IMR-90 (cell line): ENCODE measurements around the gene GSPT1. TPM values are rescaled to one million over a fixed set of nuclear protein-coding genes. Genes with fewer than 3 reads are reported as not detected.

ENCODE experiments used
- ATAC-seq: fragments of 200-7000 bp; cut with Tn5 transposase; 2 replicates; pipeline ENCODE4 v1.9.1; 2020; ENCODE audit warnings: low read depth, mild to moderate bottlenecking, moderate library complexity
- BruUV-seq: library from RNA; stranded (reverse); fragments of 400-500 nt; replicated peaks from 2 replicates; lab custom pipeline; 2021; lab: Mats Ljungman, UMichigan
- CTCF ChIA-PET: fragments of 300-600 bp; formaldehyde crosslinking; extraction: SDS; loops from one replicate; lab custom pipeline; 2021; ENCODE audit warnings: antibody characterized with exemption; lab: Yijun Ruan, JAX
- POLR2A ChIA-PET: fragments of 300-600 bp; sonication (Branson Sonifier 250); formaldehyde crosslinking; loops from one replicate; lab custom pipeline; 2022; ENCODE audit warnings: antibody characterized with exemption; ENCODE audit not compliant: unreplicated experiment; lab: Charles Lee
- DNase-seq: peaks from one replicate; pipeline ENCODE4 v3.0.0; 2013
- H2AFZ ChIP-seq: replicated peaks from 2 replicates; pipeline ENCODE3; 2013; ENCODE audit warnings: low read length, mild to moderate bottlenecking; ENCODE audit not compliant: poor library complexity
- H2AK5ac ChIP-seq: 2 replicates; pipeline ENCODE4 v1.6.1; 2013; ENCODE audit warnings: low read depth, low read length, inconsistent platforms
- H2AK9ac ChIP-seq: replicated peaks from 2 replicates; pipeline ENCODE3; 2013; ENCODE audit warnings: mild to moderate bottlenecking, low read depth, low read length, moderate library complexity; ENCODE audit not compliant: poor library complexity
- H2BK120ac ChIP-seq: 2 replicates; pipeline ENCODE4 v1.6.1; 2013; ENCODE audit warnings: low read depth, low read length, inconsistent platforms
- H2BK15ac ChIP-seq: 3 replicates; pipeline ENCODE4 v1.6.1; 2013; ENCODE audit warnings: low read depth, low read length, inconsistent platforms
- H2BK20ac ChIP-seq: 2 replicates; pipeline ENCODE4 v1.6.1; 2013; ENCODE audit warnings: low read depth, mild to moderate bottlenecking, inconsistent platforms, low read length, moderate library complexity
- H2BK5ac ChIP-seq: 2 replicates; pipeline ENCODE4 v1.6.1; 2013; ENCODE audit warnings: mild to moderate bottlenecking, low read depth, low read length, inconsistent platforms; ENCODE audit not compliant: poor library complexity, severe bottlenecking
- H3K14ac ChIP-seq: replicated peaks from 2 replicates; pipeline ENCODE4 v1.6.1; 2013; ENCODE audit warnings: low read depth, low read length, inconsistent platforms
- H3K18ac ChIP-seq: 2 replicates; pipeline ENCODE4 v1.6.1; 2013; ENCODE audit warnings: low read depth, low read length, control low read depth
- H3K23ac ChIP-seq: 2 replicates; pipeline ENCODE4 v1.6.1; 2013; ENCODE audit warnings: low read depth, low read length, inconsistent platforms
- H3K27ac ChIP-seq: 2 replicates; pipeline ENCODE4 v1.5.1; 2013; ENCODE audit warnings: mild to moderate bottlenecking, control low read depth, low read length; ENCODE audit not compliant: insufficient read depth
- H3K27me3 ChIP-seq: 2 replicates; pipeline ENCODE4 v1.6.1; 2013; ENCODE audit warnings: low read length; ENCODE audit not compliant: control insufficient read depth, insufficient read depth
- H3K36me3 ChIP-seq: 2 replicates; pipeline ENCODE4 v1.6.1; 2013; ENCODE audit warnings: low read length, mixed read lengths; ENCODE audit not compliant: control insufficient read depth, insufficient read depth
- H3K4ac ChIP-seq: 2 replicates; pipeline ENCODE4 v1.6.1; 2013; ENCODE audit warnings: low read depth, low read length, inconsistent platforms
- H3K4me1 ChIP-seq: 2 replicates; pipeline ENCODE4 v1.6.1; 2013; ENCODE audit warnings: low read length, mixed read lengths; ENCODE audit not compliant: control insufficient read depth, insufficient read depth
- H3K4me2 ChIP-seq: 2 replicates; pipeline ENCODE4 v1.6.1; 2013; ENCODE audit warnings: low read depth, mild to moderate bottlenecking, control low read depth, low read length, moderate library complexity
- H3K4me3 ChIP-seq: 2 replicates; pipeline ENCODE4 v1.5.1; 2013; ENCODE audit warnings: low read depth, mild to moderate bottlenecking, control low read depth, low read length, moderate library complexity; ENCODE audit not compliant: insufficient read depth
- H3K56ac ChIP-seq: 2 replicates; pipeline ENCODE4 v1.6.1; 2013; ENCODE audit warnings: low read length, inconsistent platforms; ENCODE audit not compliant: insufficient read depth; ENCODE audit errors: extremely low read depth
- H3K79me1 ChIP-seq, 2 experiments: 2 replicates each; pipeline ENCODE4 v1.6.1; 2013; ENCODE audit warnings: low read length in 2 of 2, inconsistent platforms in 1 of 2, low read depth in 1 of 2
- H3K9ac ChIP-seq: 2 replicates; pipeline ENCODE4 v1.6.1; 2013; ENCODE audit warnings: low read depth, low read length, control low read depth
- H3K9me1 ChIP-seq: 2 replicates; pipeline ENCODE4 v1.6.1; 2013; ENCODE audit warnings: low read length, inconsistent platforms; ENCODE audit not compliant: insufficient read depth
- H3K9me3 ChIP-seq: 2 replicates; pipeline ENCODE4 v1.6.1; 2013; ENCODE audit warnings: low read length; ENCODE audit not compliant: control insufficient read depth, insufficient read depth
- H4K20me1 ChIP-seq: 2 replicates; pipeline ENCODE4 v1.6.1; 2013; ENCODE audit warnings: low read length, inconsistent platforms; ENCODE audit not compliant: insufficient read depth
- H4K5ac ChIP-seq: 2 replicates; pipeline ENCODE4 v1.6.1; 2013; ENCODE audit warnings: mild to moderate bottlenecking, low read depth, low read length, control low read depth
- H4K8ac ChIP-seq, 2 experiments: 2 replicates each; pipeline ENCODE4 v1.6.1; 2013; ENCODE audit warnings: low read depth in 2 of 2, low read length in 2 of 2, control low read depth in 1 of 2, inconsistent platforms in 1 of 2
- H4K91ac ChIP-seq: 2 replicates; pipeline ENCODE4 v1.6.1; 2013; ENCODE audit warnings: low read depth, low read length, inconsistent platforms; ENCODE audit not compliant: insufficient read depth
- CTCF ChIP-seq: conservative IDR thresholded peaks from 2 replicates; pipeline ENCODE4 v1.5.1; 2012; ENCODE audit warnings: mild to moderate bottlenecking, low read depth, low read length, improper control_type of control experiment
- POLR2A ChIP-seq: IDR thresholded peaks from 2 replicates; pipeline ENCODE4 v1.6.1; 2012; ENCODE audit warnings: mild to moderate bottlenecking, low read depth, low read length
- WGBS, 2 experiments: methylation state at CpG; one replicate each; pipeline versions ENCODE4 v1.1.5 to v1.1.7; 2013; ENCODE audit warnings: missing lambda C conversion rate in 2 of 2; ENCODE audit not compliant: insufficient read length in 1 of 2; ENCODE audit errors: extremely low coverage in 2 of 2; 5-methylcytosine and 5-hydroxymethylcytosine counted together
- dilution Hi-C: fragments of 300-500 bp; cut with HindIII; formaldehyde crosslinking; loops from one replicate; pipeline ENCODE4 v1.14.3; 2018; ENCODE audit warnings: low sequenced_read_pairs; ENCODE audit not compliant: unreplicated experiment
- in situ Hi-C: fragments of 300-500 bp; cut with MboI; formaldehyde crosslinking; loops from 3 replicates; pipeline ENCODE4 v1.14.3; 2019; ENCODE audit warnings: low sequenced_read_pairs, inconsistent platforms, mixed read lengths
- intact Hi-C: fragments of 100-400 bp; cut with micrococcal nuclease; formaldehyde crosslinking; loops from 2 replicates; pipeline ENCODE4 v1.10.0; 2022
- polyA plus RNA-seq, 3 experiments: library from polyadenylated mRNA; depleted of rRNA; stranded (reverse); fragments of >200 nt; gene quantifications; 2 replicates each; pipeline ENCODE4 v1.2.3, GENCODE V29; 2012; ENCODE audit warnings: low replicate concordance in 1 of 3
- total RNA-seq: library from RNA; depleted of rRNA; stranded (reverse); fragments of >200 nt; gene quantifications from 2 replicates; pipeline ENCODE4 v1.2.3, GENCODE V29; 2012

Gene GSPT1
- total and polyA plus RNA-seq, 2 of the 4 experiments (the other 2 are of a cell fraction) = 76.3 to 84.8 TPM

- TF ChIP-seq CTCF (0 out of 2 replicates have a peak, but pooled peaks have one; percentile 7), POLR2A (no peak)
- CTCF ChIA-PET = interaction anchor here (0.9 kb wide), 1 partner anchor 197 kb away, joined by 3 read pairs; no protein-coding TSS in a partner anchor
- H3K4me3 ChIP-seq = no peak overlapping the region
- no CpG with 5 or more reads among the region's 7 CpGs for WGBS, 2 experiments
- intact Hi-C loops (loop anchor here (5.0 kb wide), 1 partner anchor 196 kb away; no protein-coding TSS in a partner anchor), in situ Hi-C loops (no loop called here), dilution Hi-C loops (no loop called here)
- H2BK120ac ChIP-seq = no peak overlapping the region
- no peak overlapping the region for H2BK15ac ChIP-seq
- ATAC-seq = peak; percentile 50; the same call in 1 of the 2 replicates
- no peak overlapping the region for H3K23ac ChIP-seq
- peaks cover 4 to 50% of the 10 kb centered on the region in 2 experiments; a peak in 3 of 4 replicates for H3K79me1 ChIP-seq
- peaks cover 4% of the 10 kb centered on the region; the same call in 1 of the 2 replicates for H3K4me1 ChIP-seq
- H2AK5ac ChIP-seq = no peak overlapping the region
- no peak overlapping the region for H2BK20ac ChIP-seq
- no peaks in the 10 kb centered on the region for H3K27me3 ChIP-seq
- H2BK5ac ChIP-seq = peak overlapping the region; percentile 46
- H3K14ac ChIP-seq = no peak overlapping the region
- H2AFZ ChIP-seq = no peak overlapping the region
- no peak overlapping the region for H4K91ac ChIP-seq
- no peak overlapping the region for H3K27ac ChIP-seq
- H4K20me1 ChIP-seq = peaks cover 17% of the 10 kb centered on the region; the same call in 1 of the 2 replicates
- peak; percentile 30 for DNase-seq
- H4K5ac ChIP-seq = no peak overlapping the region
- H3K18ac ChIP-seq = no peak overlapping the region
- no peaks in the 10 kb centered on the region for H3K9me3 ChIP-seq
- no peak overlapping the region; a peak in 1 of 4 replicates for H4K8ac ChIP-seq
- H3K36me3 ChIP-seq = peaks cover 19% of the 10 kb centered on the region
- H2AK9ac ChIP-seq = no peak overlapping the region
- no peak overlapping the region for H3K4ac ChIP-seq
- POLR2A ChIA-PET = no interaction called here
- no peak overlapping the region for H3K4me2 ChIP-seq
- H3K9me1 ChIP-seq = peaks cover 5% of the 10 kb centered on the region; the same call in 1 of the 2 replicates
- H3K56ac ChIP-seq = no peak overlapping the region
- no peak overlapping the region for H3K9ac ChIP-seq
- no TSS peak for BruUV-seq
These were observed 44.6 kb downstream of the GSPT1 start for GRCh38 chr16:11871193-11871592.
